Measurements from ENCODE around the gene FUT1. TPM values are rescaled to one million over a fixed set of nuclear protein-coding genes. Genes with fewer than 3 reads are reported as not detected.

FUT1 gene
- total and polyA plus RNA-seq, 9 of the 15 experiments (the other 6 are each of a cell fraction or from before 2014, with no cell fraction given), result 2.3 to 18.5 (median 8.8) TPM

GRCh38 chr19:48784527-48784926 is 32.1 kb upstream of the FUT1 start (continued):
- TF ChIP-seq CCNT2 (IDR thresholded peaks at IDR 0.05; ENCODE audit: borderline replicate concordance, extremely low read depth, insufficient read length, low read depth, low read length) (no peak), ETV1 (tag; conservative IDR thresholded peaks at IDR 0.05; ENCODE audit: low read depth) (no peak), ESRRA (IDR thresholded peaks at IDR 0.05; ENCODE audit: borderline replicate concordance, low read depth) (peak; percentile 49; the same call in 1 of the 2 replicates), KHSRP (IDR thresholded peaks at IDR 0.05) (no peak), KLF1 (tag; IDR thresholded peaks at IDR 0.05) (no peak), ZNF655 (CRISPR knock-in tag; IDR thresholded peaks at IDR 0.05) (no peak), FOXA3 (CRISPR knock-in tag; conservative IDR thresholded peaks at IDR 0.05 in 1 of 2, IDR thresholded peaks at IDR 0.05 in 1 of 2) (0 out of 4 replicates have a peak, but pooled peaks of 1 of the 2 experiments have one; percentile 13), TEAD4 (IDR thresholded peaks at IDR 0.05; ENCODE audit: low read length) (peak; percentile 21; the same call in 1 of the 2 replicates), TEAD4 (CRISPR knock-in tag; IDR thresholded peaks at IDR 0.05; ENCODE audit: borderline replicate concordance) (no peak), SNIP1 (IDR thresholded peaks at IDR 0.05; ENCODE audit: low read depth) (no peak), HMBOX1 (IDR thresholded peaks at IDR 0.05) (peak; percentile 74), BRD9 (IDR thresholded peaks at IDR 0.05; ENCODE audit: low read depth, partially characterized antibody) (peak; percentile 54), ZNF511 (CRISPR knock-in tag; IDR thresholded peaks at IDR 0.05) (no peak), RAD21 (CRISPR knock-in tag; conservative IDR thresholded peaks at IDR 0.05 in 1 of 2, IDR thresholded peaks at IDR 0.05 in 1 of 2) (peak; percentile 97 to 99), SIN3B (IDR thresholded peaks at IDR 0.05; ENCODE audit: low read depth) (no peak), CTCF (IDR thresholded peaks at IDR 0.05 in 2 of 3, conservative IDR thresholded peaks at IDR 0.05 in 1 of 3; ENCODE audit: insufficient read depth in 2 of 3, low read depth in 1 of 3, low read length in 3 of 3) (peak; percentile 78 to 98 (median 79)), NFYB (IDR thresholded peaks at IDR 0.05; ENCODE audit: extremely low read depth, insufficient read length) (no peak), ARID3B (CRISPR knock-in tag; IDR thresholded peaks at IDR 0.05; ENCODE audit: borderline replicate concordance) (no peak), E2F3 (CRISPR knock-in tag; IDR thresholded peaks at IDR 0.05) (no peak), PRMT5 (CRISPR knock-in tag; IDR thresholded peaks at IDR 0.05) (no peak), NFRKB (IDR thresholded peaks at IDR 0.05; ENCODE audit: low read depth) (no peak), SREBF1 (IDR thresholded peaks at IDR 0.05; ENCODE audit: borderline replicate concordance, low read depth, low read length) (no peak), SAFB (IDR thresholded peaks at IDR 0.05; ENCODE audit: borderline replicate concordance, low read depth, low read length) (no peak)

Measured in K562 (cell line).